ENCODE data around the gene MSMP.
A peak's percentile ranks its signal among the peaks of the same experiment; 100 is the strongest.

Gene MSMP

GRCh38 chr9:35757226-35757891, 3.3 kb upstream of the MSMP start:
- Histone ChIP-seq H3K9me3 (ENCODE audit: insufficient read depth, low read length) (no peaks in the 10 kb centered on the region), H3K27ac (ENCODE audit: low read depth, low read length) (peak overlapping the region; percentile 64), H2AFZ (ENCODE audit: low read depth, low read length, severe bottlenecking) (peak overlapping the region; percentile 78), H3K9ac (ENCODE audit: low read length) (peak overlapping the region; percentile 66), H3K4me3 (ENCODE audit: insufficient read depth, low read length, poor library complexity, severe bottlenecking) (peak overlapping the region; percentile 71), H4K20me1 (ENCODE audit: low read depth, low read length) (no peaks in the 10 kb centered on the region), H3K27me3 (ENCODE audit: low read length) (no peaks in the 10 kb centered on the region), H3K36me3 (ENCODE audit: low read length) (no peaks in the 10 kb centered on the region), H3K4me2 (ENCODE audit: low read depth, low read length, poor library complexity, severe bottlenecking) (peak overlapping the region; percentile 69), H3K79me2 (ENCODE audit: insufficient read depth, low read length) (no peaks in the 10 kb centered on the region), H3K9me2 (replicated peaks; ENCODE audit: insufficient read depth, low read length) (no peaks in the 10 kb centered on the region), H3F3A (ENCODE audit: insufficient read depth) (peaks cover 18% of the 10 kb centered on the region)
- TF ChIP-seq EZH2phosphoT487 (conservative IDR thresholded peaks at IDR 0.05; ENCODE audit: low read length) = no peak
- TF ChIP-seq CTCF (IDR thresholded peaks at IDR 0.05; ENCODE audit: insufficient read depth, low read length, poor library complexity, severe bottlenecking) = no peak

GRCh38 chr9:35756275-35757225, 2.5 kb upstream of the MSMP start:
- peak overlapping the region; percentile 64 for H3K27ac ChIP-seq (ENCODE audit: low read depth, low read length)
- H3K79me2 ChIP-seq (ENCODE audit: insufficient read depth, low read length) = no peaks in the 10 kb centered on the region
- peak overlapping the region; percentile 69 for H3K4me2 ChIP-seq (ENCODE audit: low read depth, low read length, poor library complexity, severe bottlenecking)
- H3K27me3 ChIP-seq (ENCODE audit: low read length) = no peaks in the 10 kb centered on the region
- H3K9me2 ChIP-seq (replicated peaks; ENCODE audit: insufficient read depth, low read length) = no peaks in the 10 kb centered on the region
- TF ChIP-seq CTCF (IDR thresholded peaks at IDR 0.05; ENCODE audit: insufficient read depth, low read length, poor library complexity, severe bottlenecking) = peak; percentile 99
- TF ChIP-seq EZH2phosphoT487 (conservative IDR thresholded peaks at IDR 0.05; ENCODE audit: low read length) = no peak
- H2AFZ ChIP-seq (ENCODE audit: low read depth, low read length, severe bottlenecking) = peak overlapping the region; percentile 78
- H3K9ac ChIP-seq (ENCODE audit: low read length) = peak overlapping the region; percentile 66
- H3K36me3 ChIP-seq (ENCODE audit: low read length) = no peaks in the 10 kb centered on the region
- H3K9me3 ChIP-seq (ENCODE audit: insufficient read depth, low read length) = no peaks in the 10 kb centered on the region
- peak overlapping the region; percentile 71 for H3K4me3 ChIP-seq (ENCODE audit: insufficient read depth, low read length, poor library complexity, severe bottlenecking)
- H3F3A ChIP-seq (ENCODE audit: insufficient read depth) = peaks cover 18% of the 10 kb centered on the region
- H4K20me1 ChIP-seq (ENCODE audit: low read depth, low read length) = no peaks in the 10 kb centered on the region

- no peak overlapping the region for H3K4me3 ChIP-seq (ENCODE audit: insufficient read depth, low read length, poor library complexity, severe bottlenecking)
- H4K20me1 ChIP-seq (ENCODE audit: low read depth, low read length) = no peaks in the 10 kb centered on the region
- H3K27ac ChIP-seq (ENCODE audit: low read depth, low read length) = no peak overlapping the region
- no peak overlapping the region for H2AFZ ChIP-seq (ENCODE audit: low read depth, low read length, severe bottlenecking)
- H3F3A ChIP-seq (ENCODE audit: insufficient read depth) = peaks cover 18% of the 10 kb centered on the region
- no peak overlapping the region for H3K9ac ChIP-seq (ENCODE audit: low read length)
- no peaks in the 10 kb centered on the region for H3K36me3 ChIP-seq (ENCODE audit: low read length)
- TF ChIP-seq EZH2phosphoT487 (conservative IDR thresholded peaks at IDR 0.05; ENCODE audit: low read length) = no peak
- TF ChIP-seq CTCF (IDR thresholded peaks at IDR 0.05; ENCODE audit: insufficient read depth, low read length, poor library complexity, severe bottlenecking) = no peak
- no peaks in the 10 kb centered on the region for H3K9me2 ChIP-seq (replicated peaks; ENCODE audit: insufficient read depth, low read length)
- no peaks in the 10 kb centered on the region for H3K79me2 ChIP-seq (ENCODE audit: insufficient read depth, low read length)
- H3K4me2 ChIP-seq (ENCODE audit: low read depth, low read length, poor library complexity, severe bottlenecking) = no peak overlapping the region
- H3K27me3 ChIP-seq (ENCODE audit: low read length) = no peaks in the 10 kb centered on the region
- no peaks in the 10 kb centered on the region for H3K9me3 ChIP-seq (ENCODE audit: insufficient read depth, low read length)
These were observed 995 bp upstream of the MSMP start for GRCh38 chr9:35755071-35755470.
